Left renal pelvis (tissue), 4 donors: ENCODE results near the gene RPL4. TPM values are rescaled to one million over a fixed set of nuclear protein-coding genes. Genes with fewer than 3 reads are reported as not detected.
"Not testable (repeated sequence)": the region's sequence is repeated elsewhere in the genome, so short reads cannot be mapped to it uniquely, and the experiment has no call there.

Experiments used
- DNase-seq, 4 donors: peaks; one replicate each; pipeline ENCODE4 v3.0.0-alpha.2; 2013; ENCODE audit warnings: low read depth in 4 of 4, low spot score in 3 of 4
- polyA plus RNA-seq, 4 donors: library from polyadenylated mRNA; unstranded; fragments of 120-200 nt; gene quantifications; one replicate each; pipeline ENCODE4 v1.2.1, GENCODE V29; 2013; ENCODE audit not compliant: insufficient read length in 4 of 4

The RPL4 gene
- polyA plus RNA-seq = 1,000 to 10,000 TPM; 3,566 to 3,771 (median 3,668) TPM

DNA sequence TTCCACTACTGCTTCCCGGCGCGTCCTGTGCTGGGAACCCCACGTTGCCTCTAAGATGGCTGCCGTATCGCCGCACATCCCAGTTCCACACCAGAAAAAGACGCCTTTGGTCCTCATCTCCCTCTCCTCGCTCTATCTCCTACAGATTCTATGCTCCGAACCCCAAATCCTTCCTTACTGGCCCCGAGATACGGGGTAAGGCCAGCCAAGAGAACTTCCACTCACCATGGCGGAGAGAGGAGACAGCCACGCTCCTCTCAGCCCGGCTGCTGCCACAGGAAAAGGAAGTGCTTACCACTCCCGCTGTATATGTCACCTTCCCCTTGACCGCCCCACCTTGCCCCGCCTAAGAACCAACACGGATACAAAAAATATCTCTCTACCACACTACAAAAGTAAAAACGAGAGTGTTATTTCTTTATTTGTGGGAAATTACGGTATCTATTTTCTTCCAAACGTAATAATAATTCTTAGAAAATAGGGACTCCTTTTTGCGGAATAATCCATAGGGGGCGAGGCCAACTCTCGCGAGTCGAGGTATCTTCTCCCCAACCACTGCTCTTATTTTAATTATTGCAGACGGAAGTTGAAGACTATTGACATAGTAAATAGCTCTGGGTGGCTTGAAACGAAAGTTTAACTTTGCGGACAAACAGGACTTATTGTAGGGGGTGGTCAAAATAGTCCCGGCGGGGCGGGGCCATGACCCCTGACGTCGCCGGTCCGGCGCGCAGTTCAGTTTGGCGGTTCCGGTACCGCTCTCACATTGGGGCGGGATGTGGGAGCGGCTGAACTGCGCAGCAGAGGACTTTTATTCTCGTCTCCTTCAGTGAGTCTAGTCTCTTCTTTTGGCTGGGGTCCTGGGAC is at the start of gene RPL4, which contains the start of gene ZWILCH:
TSS of gene RPL4 (minus strand) at position 293 of the 867 bp plus-strand sequence. CDS start at position 228, 65 bp downstream.
TSS of gene ZWILCH (plus strand) at position 764 of the 867 bp plus-strand sequence. CDS start at position 777, 13 bp downstream.
- DNase-seq = peak; percentile 68 to 88 (median 72)

DNA sequence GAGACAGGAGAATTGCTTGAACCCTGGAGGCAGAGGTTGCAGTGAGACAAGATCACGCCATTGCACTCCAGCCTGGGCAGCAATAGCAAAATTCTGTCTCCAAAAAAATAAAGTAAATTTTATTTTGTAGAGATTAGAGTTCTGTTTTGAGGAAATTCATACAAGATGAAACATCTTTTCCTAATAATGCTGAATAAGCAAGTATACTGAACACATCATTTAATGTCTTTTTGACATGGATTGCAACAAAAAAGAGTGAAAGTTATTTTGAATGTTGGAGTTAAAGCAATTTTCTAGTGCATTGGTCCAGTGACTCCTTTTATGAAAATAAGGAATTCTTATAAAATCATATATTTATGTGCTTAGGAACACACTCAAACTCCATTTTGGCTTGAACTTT is 40.6 kb upstream of the RPL4 start:
- DNase-seq = no peak

DNA sequence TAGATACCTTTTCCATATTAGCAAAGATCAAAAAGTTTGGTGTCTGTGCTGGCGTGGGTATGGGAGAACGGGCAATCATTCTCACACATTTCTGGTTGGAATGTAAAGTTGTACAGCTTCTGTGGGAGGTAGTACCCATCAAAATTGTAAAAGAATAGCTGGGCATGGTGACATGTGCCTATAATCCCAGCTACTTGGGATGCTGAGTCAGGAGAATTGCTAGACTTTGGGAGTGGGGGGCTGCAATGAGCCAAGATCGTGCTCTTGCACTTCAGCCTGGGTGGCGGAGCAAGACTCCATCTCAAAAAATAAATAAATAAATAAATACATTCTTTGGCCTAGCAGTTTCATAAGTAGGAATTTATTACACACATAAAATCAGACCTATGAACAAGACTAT is 38.2 kb upstream of the RPL4 start:
- no peak for DNase-seq

DNA sequence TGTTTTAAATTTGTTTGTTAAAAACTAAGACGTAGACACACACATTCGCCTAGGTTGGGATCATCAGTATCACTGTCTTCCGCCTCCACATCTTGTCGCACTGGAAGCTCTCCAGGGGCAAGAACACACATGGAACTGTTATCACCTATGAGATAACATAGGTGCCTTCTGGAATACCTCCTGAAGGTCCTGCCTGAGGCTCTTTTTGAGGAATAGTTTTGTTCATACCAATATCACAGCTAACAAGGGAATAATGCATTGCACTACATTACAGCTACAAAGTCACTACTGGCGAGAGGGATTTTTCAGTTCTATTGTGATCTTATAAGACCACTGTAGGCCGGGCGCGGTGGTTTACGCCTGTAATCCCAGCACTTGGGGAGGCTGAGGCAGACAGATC is 30.4 kb upstream of the RPL4 start:
- no peak for DNase-seq

DNA sequence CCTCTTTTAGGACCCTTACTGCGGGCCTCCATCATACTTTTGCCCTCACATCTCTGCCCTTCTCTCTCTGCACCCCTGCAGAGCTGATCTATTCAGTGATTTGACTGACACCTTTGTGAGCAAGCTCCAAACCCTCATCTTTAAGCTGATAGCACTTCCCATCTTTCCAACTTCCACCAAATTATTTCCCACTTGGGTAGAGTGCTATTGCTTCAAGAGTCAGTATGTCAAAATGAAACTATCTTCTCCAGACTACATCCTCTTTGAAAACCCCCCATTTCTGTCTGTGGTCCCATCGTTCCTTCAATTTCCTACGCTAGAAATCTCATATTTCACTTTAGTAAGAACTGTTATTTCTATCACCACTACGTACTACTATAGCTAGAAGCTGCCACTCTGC is 20.2 kb upstream of the RPL4 start:
- no peak for DNase-seq

DNA sequence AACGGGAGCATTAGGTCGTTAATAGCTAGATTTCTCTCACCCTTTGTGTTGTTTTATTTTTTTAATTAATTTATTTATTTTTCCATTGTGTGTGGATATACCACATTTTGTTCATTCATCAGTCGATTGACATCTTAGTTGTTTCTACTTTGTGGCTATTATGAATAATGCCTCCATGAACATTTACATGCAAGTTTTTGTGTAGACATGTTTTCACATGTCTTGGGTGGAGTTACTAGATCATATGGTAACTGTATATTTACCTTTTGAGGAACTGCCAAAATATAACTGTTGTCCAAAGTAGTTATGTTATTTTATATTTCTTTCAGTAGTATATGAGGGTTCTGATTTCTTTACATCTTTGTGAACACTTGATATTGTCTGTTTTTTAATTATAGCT is 19.3 kb upstream of the RPL4 start:
- DNase-seq = no peak

DNA sequence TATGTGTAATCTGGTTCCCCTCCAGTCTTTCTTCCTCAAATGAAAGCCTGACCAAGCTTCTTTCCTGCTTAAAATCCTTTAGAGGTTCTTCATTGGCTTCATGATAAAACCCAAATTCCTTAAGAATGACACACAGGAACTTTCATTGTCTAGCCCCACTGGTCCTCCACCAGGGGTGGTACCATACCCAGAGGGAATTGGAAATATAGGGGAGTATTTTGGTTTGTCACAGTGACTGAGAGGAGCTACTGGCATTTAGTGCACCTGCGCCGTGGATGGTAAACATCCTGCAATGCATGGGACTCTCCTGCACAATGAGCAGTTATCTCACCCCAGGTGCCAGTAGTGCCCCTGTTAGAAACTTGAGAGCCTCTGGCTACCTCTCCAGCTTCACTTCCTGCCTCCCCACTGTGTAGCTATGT is 11.3 kb upstream of the RPL4 start:
- no peak for DNase-seq

DNA sequence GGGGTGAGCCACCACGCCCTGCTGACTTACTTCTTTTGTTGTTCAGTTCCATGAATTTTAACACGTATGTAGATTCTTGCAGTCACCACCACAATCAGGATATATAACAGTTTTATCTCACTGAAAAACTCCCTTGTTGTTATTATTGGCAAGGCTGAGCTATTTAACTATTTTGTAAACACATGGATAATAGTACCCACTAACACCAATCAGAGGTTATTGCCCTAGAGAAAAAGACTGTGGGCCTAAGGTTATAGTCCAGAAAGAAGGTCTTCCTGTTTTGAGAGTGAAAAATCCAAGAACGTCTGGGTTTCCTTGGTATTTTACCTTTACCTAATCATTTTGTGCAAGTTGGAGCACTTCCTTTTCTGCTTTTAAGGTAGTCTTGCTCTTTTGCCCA is 9.9 kb upstream of the RPL4 start:
- no peak for DNase-seq

DNA sequence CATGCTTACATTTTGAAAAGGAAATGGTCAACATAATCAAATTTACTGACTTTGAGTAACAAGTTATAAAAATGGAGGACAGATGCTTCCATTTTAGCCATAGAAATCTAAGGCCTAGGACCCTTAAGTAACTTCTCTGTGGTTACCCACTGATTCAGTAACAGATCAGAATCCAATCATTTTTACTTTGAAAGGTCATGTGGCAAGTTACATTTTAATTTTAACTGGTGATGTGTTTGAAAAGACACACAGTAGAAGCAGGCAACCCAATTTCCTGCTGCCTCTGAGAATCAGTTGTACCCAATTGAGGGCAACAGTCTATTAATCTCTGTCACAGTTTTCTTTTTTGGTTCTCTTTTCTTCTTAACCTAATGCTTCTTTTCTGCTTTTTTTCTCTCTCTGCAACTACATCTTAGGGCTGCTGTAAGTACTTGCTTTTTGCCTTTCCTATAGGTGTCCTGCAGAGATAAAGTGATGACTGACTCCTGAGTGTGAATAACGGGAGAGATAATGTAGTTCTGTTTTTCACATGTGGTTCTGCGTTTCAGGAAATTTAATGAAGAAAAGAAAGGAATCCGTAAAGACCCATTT is 3.7 kb upstream of the RPL4 start:
- DNase-seq = no peak

DNA sequence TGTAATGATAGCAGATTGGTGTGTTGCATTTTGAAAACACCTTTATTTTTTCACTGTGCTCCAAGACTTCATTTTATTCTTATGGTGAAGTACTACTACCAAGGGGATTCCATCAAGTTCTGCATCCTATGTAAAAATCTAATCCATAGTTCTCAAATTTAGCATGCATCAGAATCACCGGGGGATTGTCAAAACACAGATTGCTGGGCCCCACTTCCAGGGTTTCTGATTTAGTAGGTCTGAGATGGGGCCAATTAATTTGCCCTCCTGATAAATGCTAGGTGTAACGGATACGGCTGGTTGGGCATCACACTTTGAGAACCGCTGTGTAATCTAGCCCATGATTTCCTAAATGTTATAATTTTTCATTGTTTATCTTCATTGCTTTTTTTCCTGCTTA is 1.2 kb upstream of the RPL4 start:
- DNase-seq = peak in 1 of 4 donors; percentile 1

DNA sequence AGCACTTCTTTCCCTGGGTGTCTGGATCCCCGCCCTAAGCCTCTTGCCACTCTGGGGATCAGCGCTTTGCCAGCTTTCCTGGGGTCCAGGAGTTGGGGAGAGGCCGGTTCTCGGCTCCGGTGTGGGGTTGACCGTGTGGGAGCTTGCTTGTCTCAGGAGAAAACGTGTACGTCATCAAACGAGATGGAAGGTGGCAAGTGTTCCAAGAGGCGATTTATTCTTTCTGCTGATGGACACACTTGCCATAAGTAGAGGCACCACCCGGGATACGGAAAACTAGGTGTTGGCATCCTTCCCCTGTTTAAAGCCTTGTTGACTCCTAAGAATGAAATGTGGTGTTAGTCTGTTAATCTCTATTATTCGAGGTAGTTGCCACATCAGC is 766 bp upstream of the RPL4 start:
- DNase-seq = peak in 1 of 4 donors; percentile 36

DNA sequence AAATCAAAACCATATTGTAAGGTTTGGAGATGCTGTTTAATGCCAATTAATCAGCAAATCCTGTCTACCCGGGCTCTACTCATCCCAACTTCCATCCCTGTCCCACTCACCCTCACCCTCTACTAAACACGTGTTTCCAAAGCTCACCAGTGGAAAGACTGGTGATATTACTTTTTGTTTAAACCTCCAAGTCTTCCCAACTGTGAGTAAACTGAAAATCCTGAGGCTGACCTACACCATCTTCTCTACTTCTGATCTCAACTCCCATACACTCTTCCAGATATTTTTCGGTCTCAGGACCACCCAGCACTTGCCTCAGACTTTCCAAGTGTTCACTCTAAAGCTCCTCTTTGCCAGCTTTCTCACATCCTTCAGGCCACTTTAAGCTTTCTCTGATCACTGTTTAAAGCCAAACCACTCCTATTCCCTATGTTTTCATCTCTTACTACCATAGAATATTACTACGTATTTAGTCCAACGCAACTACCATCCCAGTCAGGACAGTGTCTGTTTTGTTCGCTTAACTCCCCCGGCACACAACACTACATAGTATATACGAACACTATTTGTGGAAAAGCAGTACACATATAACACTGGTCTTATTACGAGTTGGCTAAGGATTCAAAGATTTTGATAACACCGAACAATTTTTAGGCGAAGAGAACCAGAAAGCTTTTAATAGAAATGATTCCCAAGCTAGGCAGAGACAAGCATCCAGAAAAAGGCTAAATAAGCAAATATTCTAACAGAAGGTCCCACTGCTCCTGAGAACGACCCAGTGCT is 684 bp downstream of the RPL4 start:
- DNase-seq = no peak

DNA sequence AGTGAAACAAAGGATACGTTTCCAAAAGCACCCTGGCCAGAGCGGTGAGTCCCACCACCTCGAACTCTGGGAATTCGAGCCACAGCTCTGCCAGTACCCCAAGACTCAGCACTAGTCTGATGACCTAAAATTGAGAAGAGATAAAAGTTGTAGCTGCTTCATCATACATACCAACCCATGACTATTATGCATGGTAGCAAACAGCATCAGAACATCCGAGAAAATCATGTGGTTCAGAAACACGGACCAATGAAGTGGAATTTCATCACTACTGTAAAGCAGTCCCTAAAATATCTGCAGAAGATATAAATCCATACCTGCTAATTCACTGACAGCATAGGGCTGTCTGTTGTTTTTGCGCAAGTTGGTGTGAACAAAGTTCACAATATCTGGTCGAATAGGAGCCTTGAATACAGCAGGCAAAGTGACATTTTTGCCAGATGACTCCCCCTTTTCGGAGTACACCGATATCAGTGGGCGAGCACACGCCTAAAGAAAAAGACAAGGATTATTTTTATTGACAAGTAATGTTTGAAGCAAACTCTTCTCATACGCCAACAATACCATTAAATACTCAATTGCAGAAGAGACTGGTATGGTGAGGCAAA is 1.5 kb downstream of the RPL4 start:
- DNase-seq = not testable (repeated sequence)

DNA sequence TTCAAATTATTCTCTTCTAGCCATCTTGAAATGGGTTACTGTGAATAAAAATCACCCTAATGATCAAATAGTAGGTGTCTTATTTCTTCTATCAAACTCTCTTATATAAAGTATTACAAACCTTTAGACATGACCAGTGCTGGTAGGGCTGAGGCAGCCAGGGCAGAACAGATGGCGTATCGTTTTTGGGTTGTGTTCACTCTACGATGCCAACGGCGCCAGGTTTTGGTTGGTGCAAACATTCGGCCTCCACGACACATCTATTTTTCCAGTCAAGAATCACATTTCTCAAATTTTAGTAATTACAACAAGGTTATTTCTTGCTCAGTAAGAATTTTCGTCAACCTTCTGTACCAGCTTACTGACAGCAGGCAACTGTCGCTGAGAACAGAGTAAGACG is 2.2 kb downstream of the RPL4 start:
- no peak for DNase-seq

DNA sequence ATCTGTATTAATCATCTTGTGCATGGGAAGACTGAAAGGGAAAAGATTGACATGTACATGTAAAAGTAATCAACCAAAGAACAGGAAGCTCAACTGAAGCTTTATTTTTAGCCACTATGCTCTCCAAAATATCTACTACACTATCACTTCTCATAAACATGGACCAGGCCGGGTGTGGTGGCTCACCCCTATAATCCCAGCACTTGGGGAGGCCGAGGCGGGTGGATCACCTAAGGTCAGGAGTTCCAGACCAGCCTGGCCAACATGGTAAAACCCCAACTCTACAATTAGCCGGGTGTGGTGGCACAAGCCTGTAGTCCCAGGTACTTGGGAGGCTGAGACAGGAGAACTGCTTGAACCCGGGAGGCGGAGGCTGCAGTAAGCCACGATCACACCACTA is 4.3 kb downstream of the RPL4 start:
- not testable (repeated sequence) for DNase-seq

DNA sequence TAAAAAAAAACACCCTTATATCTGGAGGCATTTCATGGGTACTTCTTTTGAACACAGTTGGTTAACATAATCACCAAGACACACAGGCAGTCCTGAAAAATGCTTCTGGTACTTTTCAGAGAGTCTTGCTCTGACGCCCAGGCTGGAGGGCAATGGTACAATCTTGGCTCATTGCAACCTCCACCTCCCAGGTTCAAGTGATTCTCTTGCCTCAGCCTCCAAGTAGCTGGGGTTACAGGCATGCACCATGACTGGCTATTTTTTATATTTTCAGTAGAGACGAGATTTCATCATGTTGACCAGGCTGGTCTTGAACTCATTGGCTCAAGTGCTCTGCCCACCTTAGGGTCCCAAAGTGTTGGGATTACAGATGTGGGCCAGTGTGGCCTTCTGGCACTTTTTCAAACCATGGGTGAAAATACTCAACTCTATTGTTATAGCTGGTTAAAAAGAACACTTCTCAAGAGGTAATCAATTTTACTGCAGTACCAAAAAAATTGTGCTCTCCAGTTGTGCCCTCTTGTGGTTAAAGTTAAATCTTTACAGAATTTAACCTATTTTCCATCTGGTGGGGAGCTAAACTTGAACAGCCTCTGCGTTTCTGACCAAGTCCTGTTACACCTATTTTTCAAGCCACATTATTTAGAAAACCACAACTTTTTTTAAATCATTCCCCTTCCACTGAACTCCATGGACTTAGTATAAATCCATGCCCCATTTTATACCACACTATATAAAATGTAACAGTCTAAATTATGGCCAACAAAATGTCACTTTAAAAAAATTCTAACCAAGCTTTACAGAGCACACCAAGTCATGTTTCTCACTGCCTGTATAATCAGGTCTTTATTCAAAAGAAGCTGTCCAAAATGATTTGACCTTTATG is 5.9 kb downstream of the RPL4 start:
- DNase-seq = peak in 1 of 4 donors; percentile 1

DNA sequence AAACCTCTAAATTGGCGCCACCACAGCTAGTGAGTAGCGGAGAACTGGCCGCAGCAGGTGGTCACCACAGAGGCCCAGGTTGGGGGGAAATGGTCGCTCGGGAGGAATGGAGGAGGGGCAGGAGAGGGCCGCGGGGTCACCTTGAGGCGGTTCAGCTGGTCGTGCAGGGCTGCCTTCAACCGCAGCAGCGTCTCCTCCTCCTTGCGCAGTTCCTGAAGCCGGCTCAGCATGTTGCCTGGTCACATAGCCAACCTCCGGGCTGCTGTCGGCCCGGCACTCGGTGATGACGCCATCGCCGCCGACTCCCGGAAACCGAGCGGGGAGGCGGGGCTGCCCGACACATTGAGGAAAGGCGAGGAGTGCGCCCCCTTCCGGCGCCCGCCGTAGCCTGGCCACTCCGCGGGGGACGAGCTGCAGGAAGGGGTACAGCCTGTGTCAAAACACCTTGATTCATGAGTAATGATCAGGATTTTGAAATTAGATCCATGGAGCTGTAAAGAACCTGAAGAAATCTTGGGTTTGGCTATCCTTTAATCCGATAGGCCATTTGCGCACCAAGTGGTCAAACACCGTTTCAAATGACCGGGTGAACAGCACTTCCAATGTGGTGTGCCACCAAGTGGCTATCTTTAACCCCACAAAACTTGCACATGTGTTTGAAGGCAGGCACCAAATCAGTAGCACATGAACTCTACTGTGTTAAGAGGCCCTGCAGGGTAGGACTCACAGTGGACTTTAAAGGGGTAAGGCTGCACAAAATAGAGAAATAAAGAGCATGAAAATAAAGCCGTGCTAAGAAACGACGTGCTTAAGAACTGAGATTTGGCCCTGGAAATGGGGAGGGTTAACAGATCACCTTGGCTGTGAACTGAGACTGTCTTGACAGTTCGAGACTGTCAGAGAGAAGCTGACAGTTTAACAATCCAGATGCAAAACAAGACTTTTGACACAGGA is 6.9 kb downstream of the RPL4 start, which contains the start of gene SNAPC5:
TSS of gene SNAPC5 (minus strand) at position 261 of the 954 bp plus-strand sequence. CDS start at position 230, 31 bp downstream.
- peak; percentile 73 to 87 (median 84) for DNase-seq

DNA sequence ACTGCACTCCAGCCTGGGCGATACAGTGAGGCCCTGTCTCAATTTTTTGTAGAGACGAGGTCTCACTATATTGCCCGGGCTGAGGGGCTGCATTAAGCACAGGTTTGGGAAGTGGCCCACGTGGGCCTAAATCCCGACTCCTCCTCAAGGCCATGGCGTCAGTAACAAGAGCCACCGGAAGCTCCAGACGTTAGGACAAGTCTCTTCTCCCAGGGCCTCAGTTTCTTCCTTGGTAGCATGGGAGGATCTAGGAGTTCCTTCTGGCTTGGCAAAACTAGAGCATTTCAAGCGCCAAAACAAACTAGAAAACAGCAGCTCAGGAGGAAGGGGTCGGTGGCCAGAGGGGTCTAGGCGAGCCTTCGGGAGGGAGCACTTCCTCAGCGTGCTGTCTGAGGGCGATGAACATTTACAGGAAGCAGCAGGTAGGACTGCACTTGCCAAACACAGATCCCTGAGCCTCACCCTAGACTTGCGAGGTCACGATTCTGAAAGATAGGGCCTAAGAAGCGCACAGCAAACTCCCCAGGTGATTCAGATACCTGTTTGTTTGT is 7.6 kb downstream of the RPL4 start:
- DNase-seq = peak in 1 of 4 donors; percentile 6
